ENCODE measurements around the gene NRCAM. TPM values are rescaled to one million over a fixed set of nuclear protein-coding genes. Genes with fewer than 3 reads are reported as not detected.

Gene NRCAM
- polyA plus RNA-seq, 1 donor (not counting 4 experiments of a cell fraction or from before 2014, with no cell fraction given), result 4.0 TPM

DNA sequence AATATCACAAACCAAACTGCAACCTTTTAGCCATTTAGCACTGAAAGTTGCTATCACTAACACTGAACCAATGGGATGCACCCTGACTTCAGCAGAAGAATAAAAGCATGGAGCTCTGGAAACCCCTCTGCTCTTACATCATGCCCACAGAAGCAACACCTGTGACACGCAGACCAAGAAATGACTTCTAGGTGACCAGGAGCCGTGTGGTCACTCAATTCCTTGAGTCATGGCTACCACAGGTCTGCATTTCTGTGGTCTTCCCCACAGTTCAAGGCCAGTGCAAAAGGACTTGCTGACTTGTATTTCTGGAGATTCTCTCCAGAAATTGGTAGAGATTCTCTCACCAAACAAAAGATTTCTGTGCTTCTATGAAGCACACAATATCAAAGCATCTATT, 38.3 kb downstream of the NRCAM start:
- no peak overlapping the region for H3K9ac ChIP-seq (ENCODE audit: control insufficient read depth, extremely low read depth, insufficient read depth, low read length)
- H3K4me1 ChIP-seq (ENCODE audit: control insufficient read depth, extremely low read depth, insufficient read depth, low read length), result peaks cover 18% of the 10 kb centered on the region
- DNase-seq (ENCODE audit: low read depth, low spot score) (no peak), FAIRE-seq (no peak)
- no peak overlapping the region for H3K4me2 ChIP-seq (ENCODE audit: control insufficient read depth, extremely low read depth, insufficient read depth, low read depth, low read length)
- H3K27me3 ChIP-seq (ENCODE audit: control insufficient read depth, extremely low read depth, insufficient read depth, low read length), result no peaks in the 10 kb centered on the region
- no peak overlapping the region for H2AFZ ChIP-seq (ENCODE audit: control insufficient read depth, low read length)
- H3K9me1 ChIP-seq (ENCODE audit: control insufficient read depth, extremely low read depth, insufficient read depth, low read length), result no peaks in the 10 kb centered on the region
- H3K36me3 ChIP-seq (ENCODE audit: control insufficient read depth in 2 of 2, extremely low read depth in 1 of 2, insufficient read depth in 2 of 2, low read length in 2 of 2), result no peaks in the 10 kb centered on the region
- TF ChIP-seq EZH2 (IDR thresholded peaks at IDR 0.05; ENCODE audit: low read length), result no peak
- TF ChIP-seq, protein P1, sequence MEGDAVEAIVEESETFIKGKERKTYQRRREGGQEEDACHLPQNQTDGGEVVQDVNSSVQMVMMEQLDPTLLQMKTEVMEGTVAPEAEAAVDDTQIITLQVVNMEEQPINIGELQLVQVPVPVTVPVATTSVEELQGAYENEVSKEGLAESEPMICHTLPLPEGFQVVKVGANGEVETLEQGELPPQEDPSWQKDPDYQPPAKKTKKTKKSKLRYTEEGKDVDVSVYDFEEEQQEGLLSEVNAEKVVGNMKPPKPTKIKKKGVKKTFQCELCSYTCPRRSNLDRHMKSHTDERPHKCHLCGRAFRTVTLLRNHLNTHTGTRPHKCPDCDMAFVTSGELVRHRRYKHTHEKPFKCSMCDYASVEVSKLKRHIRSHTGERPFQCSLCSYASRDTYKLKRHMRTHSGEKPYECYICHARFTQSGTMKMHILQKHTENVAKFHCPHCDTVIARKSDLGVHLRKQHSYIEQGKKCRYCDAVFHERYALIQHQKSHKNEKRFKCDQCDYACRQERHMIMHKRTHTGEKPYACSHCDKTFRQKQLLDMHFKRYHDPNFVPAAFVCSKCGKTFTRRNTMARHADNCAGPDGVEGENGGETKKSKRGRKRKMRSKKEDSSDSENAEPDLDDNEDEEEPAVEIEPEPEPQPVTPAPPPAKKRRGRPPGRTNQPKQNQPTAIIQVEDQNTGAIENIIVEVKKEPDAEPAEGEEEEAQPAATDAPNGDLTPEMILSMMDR (optimal IDR thresholded peaks at IDR 0.05 in 1 of 3, IDR thresholded peaks at IDR 0.05 in 1 of 3, conservative IDR thresholded peaks at IDR 0.05 in 1 of 3; ENCODE audit: extremely low read depth in 1 of 3, insufficient read depth in 2 of 3, low read length in 3 of 3), result no peak
- no peak overlapping the region for H3K27ac ChIP-seq (ENCODE audit: control insufficient read depth, insufficient read depth, low read length)
- H3K4me3 ChIP-seq (ENCODE audit: control insufficient read depth in 2 of 3, extremely low read depth in 1 of 3, insufficient read depth in 2 of 3, low read depth in 1 of 3, low read length in 3 of 3), result no peak overlapping the region
- no peaks in the 10 kb centered on the region for H3K9me3 ChIP-seq (ENCODE audit: control insufficient read depth, low read depth, low read length)
- no peaks in the 10 kb centered on the region for H4K20me1 ChIP-seq (ENCODE audit: control insufficient read depth, extremely low read depth, insufficient read depth, low read length)
- dilution Hi-C loops (cut with MboI; ENCODE audit: extremely low pct_ligation_motif_present, low sequenced_read_pairs), result no loop called here
- H3K79me2 ChIP-seq (ENCODE audit: control insufficient read depth, insufficient read depth, low read length), result no peaks in the 10 kb centered on the region

DNA sequence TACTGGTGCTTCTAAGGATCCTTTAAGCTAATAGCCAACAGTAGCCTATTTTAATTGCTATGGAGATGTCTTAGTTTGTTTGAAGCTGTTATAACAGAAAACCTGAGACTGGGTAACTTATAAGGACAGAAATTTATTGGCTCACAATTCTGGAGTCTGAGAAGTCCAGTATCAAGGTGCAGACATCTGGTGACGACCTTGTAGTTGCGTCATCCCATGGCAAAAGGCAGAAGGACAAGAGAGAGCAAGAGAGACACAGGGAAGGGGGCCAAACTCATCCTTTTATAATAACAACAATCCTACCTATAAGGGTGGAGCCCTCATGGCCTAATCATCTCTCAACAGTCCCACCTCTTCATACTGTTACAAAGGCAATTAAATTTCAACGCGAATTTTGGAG, 39.1 kb downstream of the NRCAM start:
- Histone ChIP-seq H3K9me1 (ENCODE audit: control insufficient read depth, extremely low read depth, insufficient read depth, low read length) (no peaks in the 10 kb centered on the region), H4K20me1 (ENCODE audit: control insufficient read depth, extremely low read depth, insufficient read depth, low read length) (no peaks in the 10 kb centered on the region), H3K27me3 (ENCODE audit: control insufficient read depth, extremely low read depth, insufficient read depth, low read length) (no peaks in the 10 kb centered on the region), H3K9ac (ENCODE audit: control insufficient read depth, extremely low read depth, insufficient read depth, low read length) (no peak overlapping the region), H2AFZ (ENCODE audit: control insufficient read depth, low read length) (no peak overlapping the region), H3K9me3 (ENCODE audit: control insufficient read depth, low read depth, low read length) (no peaks in the 10 kb centered on the region), H3K79me2 (ENCODE audit: control insufficient read depth, insufficient read depth, low read length) (no peaks in the 10 kb centered on the region), H3K27ac (ENCODE audit: control insufficient read depth, insufficient read depth, low read length) (no peak overlapping the region), H3K4me2 (ENCODE audit: control insufficient read depth, extremely low read depth, insufficient read depth, low read depth, low read length) (no peak overlapping the region), H3K4me1 (ENCODE audit: control insufficient read depth, extremely low read depth, insufficient read depth, low read length) (peaks cover 18% of the 10 kb centered on the region), H3K36me3 (ENCODE audit: control insufficient read depth in 2 of 2, extremely low read depth in 1 of 2, insufficient read depth in 2 of 2, low read length in 2 of 2) (no peaks in the 10 kb centered on the region), H3K4me3 (ENCODE audit: control insufficient read depth in 2 of 3, extremely low read depth in 1 of 3, insufficient read depth in 2 of 3, low read depth in 1 of 3, low read length in 3 of 3) (no peak overlapping the region)
- no peak for FAIRE-seq
- TF ChIP-seq, protein P1 (optimal IDR thresholded peaks at IDR 0.05 in 1 of 3, IDR thresholded peaks at IDR 0.05 in 1 of 3, conservative IDR thresholded peaks at IDR 0.05 in 1 of 3; ENCODE audit: extremely low read depth in 1 of 3, insufficient read depth in 2 of 3, low read length in 3 of 3), result no peak
- no peak for DNase-seq (ENCODE audit: low read depth, low spot score)
- dilution Hi-C loops (cut with MboI; ENCODE audit: extremely low pct_ligation_motif_present, low sequenced_read_pairs), result no loop called here

Measured in keratinocyte (primary cell).